MCF 10A (cell line): Measurements from ENCODE around the gene EHD4. TPM values are rescaled to one million over a fixed set of nuclear protein-coding genes. Genes with fewer than 3 reads are reported as not detected.

ENCODE experiments used
- BruUV-seq: library from RNA; stranded (reverse); fragments of 400-500 nt; replicated peaks from 2 replicates; lab custom pipeline; 2021; lab: Mats Ljungman, UMichigan
- CTCF ChIA-PET: fragments of 300-600 bp; sonication (Branson Sonifier 250); formaldehyde crosslinking; extraction: SDS; loops from one replicate; lab custom pipeline; 2021; ENCODE audit warnings: antibody characterized with exemption, inconsistent platforms; lab: Yijun Ruan, JAX
- POLR2A ChIA-PET: fragments of 300-600, 350-650 bp; sonication (Branson Sonifier 250); formaldehyde crosslinking; extraction: SDS; loops from one replicate; lab custom pipeline; 2020; ENCODE audit warnings: antibody characterized with exemption, inconsistent platforms; lab: Yijun Ruan, JAX
- DNase-seq: peaks from one replicate; pipeline ENCODE4 v3.0.0-alpha.2; 2018; ENCODE audit not compliant: unreplicated experiment
- H3K27ac Mint-ChIP-seq: one replicate; pipeline ENCODE4 v1.8.0; 2022; ENCODE audit warnings: mild to moderate bottlenecking, low read depth, mixed read lengths; ENCODE audit not compliant: unreplicated experiment
- H3K27me3 Mint-ChIP-seq: one replicate; pipeline ENCODE4 v1.8.0; 2022; ENCODE audit warnings: mixed read lengths; ENCODE audit not compliant: insufficient read depth, unreplicated experiment
- H3K36me3 Mint-ChIP-seq: one replicate; pipeline ENCODE4 v1.8.0; 2022; ENCODE audit warnings: mild to moderate bottlenecking, moderate library complexity, mixed read lengths; ENCODE audit not compliant: insufficient read depth, unreplicated experiment
- H3K4me1 Mint-ChIP-seq: one replicate; pipeline ENCODE4 v1.8.0; 2022; ENCODE audit warnings: mixed read lengths; ENCODE audit not compliant: insufficient read depth, unreplicated experiment
- H3K4me3 Mint-ChIP-seq: one replicate; pipeline ENCODE4 v1.8.0; 2022; ENCODE audit warnings: mild to moderate bottlenecking, moderate library complexity, mixed read lengths; ENCODE audit not compliant: unreplicated experiment
- H3K9me3 Mint-ChIP-seq: one replicate; pipeline ENCODE4 v1.8.0; 2022; ENCODE audit warnings: mixed read lengths; ENCODE audit not compliant: unreplicated experiment
- intact Hi-C: fragments of 100-400 bp; cut with micrococcal nuclease; formaldehyde crosslinking; loops from 2 replicates; pipeline ENCODE4 v1.14.1; 2022
- total RNA-seq: library from RNA; stranded (reverse); gene quantifications from 2 replicates; pipeline ENCODE4 v1.2.3, GENCODE V29; 2022
- TF ChIP-seq, protein P1 (sequence below): fragments of 200-600 bp; IDR thresholded peaks from one replicate; pipeline ENCODE4 v1.8.0; 2022; ENCODE audit warnings: antibody characterized with exemption, mild to moderate bottlenecking; ENCODE audit not compliant: unreplicated experiment

Gene EHD4
- total RNA-seq, 1 experiment from 2014 or later: 27.1 TPM

DNA sequence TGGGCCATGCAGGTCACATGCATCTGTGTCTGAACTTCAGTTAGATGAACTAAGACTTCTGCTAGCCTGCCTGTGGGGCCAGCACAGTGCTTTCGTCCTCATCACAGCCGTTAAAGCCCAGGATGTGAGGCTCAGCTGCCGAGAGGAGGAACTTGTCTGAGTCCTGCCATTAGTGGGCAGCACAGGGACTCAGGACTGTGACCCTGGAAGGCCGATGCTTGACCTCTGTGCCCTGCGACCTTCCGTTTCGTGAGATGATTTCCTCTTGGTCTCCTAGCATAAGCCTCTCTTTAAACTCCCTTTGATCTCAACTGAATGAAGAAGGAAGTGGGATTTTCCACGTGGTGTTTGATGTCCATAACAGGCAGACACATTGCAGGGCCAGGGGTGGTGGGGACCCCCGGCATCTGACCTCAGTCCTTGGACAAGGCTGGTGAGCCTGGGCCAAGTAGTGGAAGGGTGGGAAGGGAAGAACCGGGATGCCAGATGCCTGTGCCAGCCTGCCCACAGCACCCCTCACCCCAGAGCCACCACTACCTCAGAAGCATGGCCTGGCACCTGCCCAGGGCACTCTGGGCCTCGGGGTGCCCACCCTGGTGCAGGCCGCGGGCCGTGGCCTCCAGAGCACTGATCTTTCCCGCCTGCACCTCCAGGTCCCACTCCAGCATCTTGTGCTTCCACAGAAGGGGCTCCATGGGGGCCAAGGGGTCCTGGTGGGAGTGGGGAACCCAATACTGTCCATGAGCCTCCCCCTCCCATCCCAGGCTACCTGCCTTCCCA is 112.1 kb downstream of the EHD4 start:
- intact Hi-C loops: no loop called here
- Mint-ChIP-seq H3K27ac (no peak overlapping the region), H3K36me3 (peaks cover 5% of the 10 kb centered on the region), H3K4me1 (no peaks in the 10 kb centered on the region), H3K9me3 (no peaks in the 10 kb centered on the region), H3K4me3 (no peak overlapping the region), H3K27me3 (no peaks in the 10 kb centered on the region)
- BruUV-seq: no TSS peak
- ChIA-PET CTCF (no interaction called here), POLR2A (no interaction called here)
- TF ChIP-seq, protein P1, sequence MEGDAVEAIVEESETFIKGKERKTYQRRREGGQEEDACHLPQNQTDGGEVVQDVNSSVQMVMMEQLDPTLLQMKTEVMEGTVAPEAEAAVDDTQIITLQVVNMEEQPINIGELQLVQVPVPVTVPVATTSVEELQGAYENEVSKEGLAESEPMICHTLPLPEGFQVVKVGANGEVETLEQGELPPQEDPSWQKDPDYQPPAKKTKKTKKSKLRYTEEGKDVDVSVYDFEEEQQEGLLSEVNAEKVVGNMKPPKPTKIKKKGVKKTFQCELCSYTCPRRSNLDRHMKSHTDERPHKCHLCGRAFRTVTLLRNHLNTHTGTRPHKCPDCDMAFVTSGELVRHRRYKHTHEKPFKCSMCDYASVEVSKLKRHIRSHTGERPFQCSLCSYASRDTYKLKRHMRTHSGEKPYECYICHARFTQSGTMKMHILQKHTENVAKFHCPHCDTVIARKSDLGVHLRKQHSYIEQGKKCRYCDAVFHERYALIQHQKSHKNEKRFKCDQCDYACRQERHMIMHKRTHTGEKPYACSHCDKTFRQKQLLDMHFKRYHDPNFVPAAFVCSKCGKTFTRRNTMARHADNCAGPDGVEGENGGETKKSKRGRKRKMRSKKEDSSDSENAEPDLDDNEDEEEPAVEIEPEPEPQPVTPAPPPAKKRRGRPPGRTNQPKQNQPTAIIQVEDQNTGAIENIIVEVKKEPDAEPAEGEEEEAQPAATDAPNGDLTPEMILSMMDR: no peak
- DNase-seq: no peak

GRCh38 chr15:41858756-41859155 is 113.6 kb downstream of the EHD4 start:
- ChIA-PET POLR2A (interaction anchor here (1.3 kb wide), 1 partner anchor 10 kb away, joined by 5 read pairs; no protein-coding TSS in a partner anchor), CTCF (no interaction called here)
- Mint-ChIP-seq H3K36me3 (peaks cover 5% of the 10 kb centered on the region), H3K9me3 (no peaks in the 10 kb centered on the region), H3K4me3 (no peak overlapping the region), H3K27me3 (no peaks in the 10 kb centered on the region), H3K27ac (no peak overlapping the region), H3K4me1 (no peaks in the 10 kb centered on the region)
- BruUV-seq: no TSS peak
- no peak for DNase-seq
- TF ChIP-seq, protein P1: no peak
- intact Hi-C loops: no loop called here

DNA sequence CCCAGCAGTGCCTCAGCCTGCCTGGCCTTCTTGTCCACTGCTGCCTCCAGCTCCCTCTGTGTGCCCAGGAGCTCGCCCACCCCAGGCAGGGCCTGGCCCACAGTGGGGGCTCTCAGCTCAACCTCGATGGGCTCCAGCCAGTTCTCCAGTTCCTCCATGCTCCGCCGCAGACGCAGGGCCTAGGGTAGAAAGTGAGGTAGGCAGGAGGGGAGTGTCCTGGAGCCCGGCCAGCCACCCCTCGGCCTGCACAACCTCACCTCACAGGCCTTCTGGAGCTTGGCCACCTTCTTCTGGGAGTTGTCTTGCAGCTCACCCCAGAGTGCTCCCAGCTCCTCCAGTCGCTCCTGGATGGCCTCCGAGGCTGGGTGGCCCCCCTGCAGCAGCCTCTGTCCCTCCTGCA is 115.0 kb downstream of the EHD4 start:
- no peak for DNase-seq
- Mint-ChIP-seq H3K27ac (no peak overlapping the region), H3K4me3 (no peak overlapping the region), H3K4me1 (no peaks in the 10 kb centered on the region), H3K36me3 (peaks cover 5% of the 10 kb centered on the region), H3K27me3 (no peaks in the 10 kb centered on the region), H3K9me3 (no peaks in the 10 kb centered on the region)
- ChIA-PET POLR2A (interaction anchor here (0.6 kb wide), 1 partner anchor 14 kb away, joined by 3 read pairs; no protein-coding TSS in a partner anchor), CTCF (no interaction called here)
- TF ChIP-seq, protein P1: no peak
- intact Hi-C loops: no loop called here
- no TSS peak for BruUV-seq

- Mint-ChIP-seq H3K9me3 (no peaks in the 10 kb centered on the region), H3K4me1 (no peaks in the 10 kb centered on the region), H3K27me3 (no peaks in the 10 kb centered on the region), H3K36me3 (peaks cover 5% of the 10 kb centered on the region), H3K27ac (no peak overlapping the region), H3K4me3 (no peak overlapping the region)
- DNase-seq: no peak
- TF ChIP-seq, protein P1: no peak
- intact Hi-C loops: no loop called here
- no TSS peak for BruUV-seq
- ChIA-PET POLR2A (interaction anchor here (0.6 kb wide), 1 partner anchor 14 kb away, joined by 3 read pairs; no protein-coding TSS in a partner anchor), CTCF (no interaction called here)
These were observed 115.6 kb downstream of the EHD4 start for GRCh38 chr15:41856716-41857115.
